Measurements from ENCODE around the gene BANK1.

DNA sequence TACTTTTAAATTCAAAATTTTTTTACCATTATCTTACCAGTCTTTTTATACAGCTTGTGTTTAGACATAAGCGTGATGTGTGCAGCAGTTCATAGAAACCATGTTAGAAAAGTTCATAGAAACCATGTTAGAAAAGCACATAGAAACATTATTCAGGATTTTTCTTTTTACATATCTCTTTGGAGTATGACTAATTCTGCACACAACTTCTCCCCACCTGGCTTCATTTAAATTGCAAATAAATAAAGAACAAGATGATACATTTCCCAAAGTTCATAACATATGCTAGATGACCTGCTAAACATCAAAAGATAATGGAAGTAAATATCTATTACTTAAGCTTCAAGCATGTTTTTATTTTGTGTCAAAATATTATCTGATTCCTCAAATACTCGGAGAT, 201.9 kb downstream of the BANK1 start:
- TF ChIP-seq, protein P1, sequence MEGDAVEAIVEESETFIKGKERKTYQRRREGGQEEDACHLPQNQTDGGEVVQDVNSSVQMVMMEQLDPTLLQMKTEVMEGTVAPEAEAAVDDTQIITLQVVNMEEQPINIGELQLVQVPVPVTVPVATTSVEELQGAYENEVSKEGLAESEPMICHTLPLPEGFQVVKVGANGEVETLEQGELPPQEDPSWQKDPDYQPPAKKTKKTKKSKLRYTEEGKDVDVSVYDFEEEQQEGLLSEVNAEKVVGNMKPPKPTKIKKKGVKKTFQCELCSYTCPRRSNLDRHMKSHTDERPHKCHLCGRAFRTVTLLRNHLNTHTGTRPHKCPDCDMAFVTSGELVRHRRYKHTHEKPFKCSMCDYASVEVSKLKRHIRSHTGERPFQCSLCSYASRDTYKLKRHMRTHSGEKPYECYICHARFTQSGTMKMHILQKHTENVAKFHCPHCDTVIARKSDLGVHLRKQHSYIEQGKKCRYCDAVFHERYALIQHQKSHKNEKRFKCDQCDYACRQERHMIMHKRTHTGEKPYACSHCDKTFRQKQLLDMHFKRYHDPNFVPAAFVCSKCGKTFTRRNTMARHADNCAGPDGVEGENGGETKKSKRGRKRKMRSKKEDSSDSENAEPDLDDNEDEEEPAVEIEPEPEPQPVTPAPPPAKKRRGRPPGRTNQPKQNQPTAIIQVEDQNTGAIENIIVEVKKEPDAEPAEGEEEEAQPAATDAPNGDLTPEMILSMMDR (IDR thresholded peaks at IDR 0.05) = no peak
- TF ChIP-seq POLR2A (IDR thresholded peaks at IDR 0.05) (no peak), EP300 (IDR thresholded peaks at IDR 0.05) (no peak)

All from upper lobe of left lung (tissue), 4 donors.